ENCODE measurements around the gene ZBTB43.
"Not testable (repeated sequence)": the region's sequence is repeated elsewhere in the genome, so short reads cannot be mapped to it uniquely, and the experiment has no call there.

The ZBTB43 gene, protein sequence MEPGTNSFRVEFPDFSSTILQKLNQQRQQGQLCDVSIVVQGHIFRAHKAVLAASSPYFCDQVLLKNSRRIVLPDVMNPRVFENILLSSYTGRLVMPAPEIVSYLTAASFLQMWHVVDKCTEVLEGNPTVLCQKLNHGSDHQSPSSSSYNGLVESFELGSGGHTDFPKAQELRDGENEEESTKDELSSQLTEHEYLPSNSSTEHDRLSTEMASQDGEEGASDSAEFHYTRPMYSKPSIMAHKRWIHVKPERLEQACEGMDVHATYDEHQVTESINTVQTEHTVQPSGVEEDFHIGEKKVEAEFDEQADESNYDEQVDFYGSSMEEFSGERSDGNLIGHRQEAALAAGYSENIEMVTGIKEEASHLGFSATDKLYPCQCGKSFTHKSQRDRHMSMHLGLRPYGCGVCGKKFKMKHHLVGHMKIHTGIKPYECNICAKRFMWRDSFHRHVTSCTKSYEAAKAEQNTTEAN
- total RNA-seq, result 88.8 to 99.2 reads per million in 2 donors

DNA sequence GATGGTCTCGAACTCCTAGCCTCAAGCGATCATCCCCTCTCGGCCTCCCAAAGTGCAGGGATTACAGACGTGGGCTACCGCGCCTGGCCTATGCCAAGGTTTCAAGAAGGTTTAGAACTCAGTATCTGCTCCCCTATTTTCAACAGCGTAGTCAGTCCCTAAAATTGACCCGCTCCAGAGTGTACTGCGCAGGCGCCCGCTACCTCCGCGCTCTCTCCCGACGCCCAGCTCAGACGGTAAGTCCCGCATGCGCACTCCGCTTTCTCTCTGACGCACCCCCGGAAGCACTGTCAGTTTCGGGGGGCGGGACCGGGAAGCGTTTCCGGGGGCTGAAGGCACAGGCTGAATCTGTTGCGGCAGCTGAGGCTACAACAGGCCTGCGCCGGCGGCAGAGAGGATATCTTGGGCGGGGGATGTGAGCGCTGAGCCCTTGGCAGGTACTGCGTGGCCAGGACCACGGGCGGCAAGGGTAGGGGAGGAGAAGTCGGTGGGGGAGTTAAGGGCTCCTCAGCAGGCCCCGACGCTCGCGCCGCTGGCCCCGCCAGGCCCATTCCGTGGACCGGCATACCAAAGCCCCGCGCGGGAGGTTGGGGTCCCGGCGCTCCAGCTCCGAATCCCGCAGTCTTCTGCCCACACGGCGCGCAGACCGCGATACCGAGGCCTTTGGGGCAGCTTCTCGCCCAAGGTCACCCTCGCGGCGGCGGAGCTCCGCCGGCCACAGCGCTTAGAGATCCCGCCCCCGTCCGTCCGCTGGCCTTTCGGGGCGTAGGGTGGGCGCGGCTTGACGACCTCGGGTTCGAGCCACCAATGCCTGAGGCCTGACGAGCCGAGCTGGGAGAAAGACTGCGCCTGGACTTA lies at the start of gene ZBTB43:
ZBTB43 (plus strand) TSS at position 345 of the 858 bp plus-strand sequence. CDS start 27,470 bp downstream, outside the sequence.
- peak; percentile 98 for DNase-seq

DNA sequence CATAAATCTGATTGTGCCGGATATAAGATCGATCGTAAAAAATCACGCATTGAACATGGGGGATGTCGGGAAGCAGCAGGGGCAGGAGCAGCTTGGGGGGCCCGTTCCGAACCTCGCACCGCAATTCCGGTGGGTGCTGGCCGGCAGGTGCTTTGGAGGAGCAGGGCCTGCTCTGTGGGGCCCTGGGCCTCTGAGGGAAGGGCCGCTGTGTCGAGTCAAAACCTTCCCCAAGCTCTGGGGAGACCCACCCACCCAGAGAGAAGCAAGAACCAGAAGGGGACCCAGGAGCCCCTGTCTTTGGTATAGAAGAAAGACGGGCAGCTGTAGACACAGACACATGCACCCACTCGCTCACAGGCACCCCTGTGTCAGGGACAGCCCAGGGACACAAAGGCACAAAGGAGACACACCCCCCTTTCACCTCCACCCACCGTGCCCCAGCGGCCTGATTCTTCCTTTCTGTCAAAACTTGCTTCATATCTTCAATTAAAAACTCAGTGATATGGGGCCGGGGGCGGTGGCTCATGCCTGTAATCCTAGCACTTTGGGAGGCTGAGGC lies 49.4 kb upstream of the ZBTB43 start:
- DNase-seq, result no peak

DNA sequence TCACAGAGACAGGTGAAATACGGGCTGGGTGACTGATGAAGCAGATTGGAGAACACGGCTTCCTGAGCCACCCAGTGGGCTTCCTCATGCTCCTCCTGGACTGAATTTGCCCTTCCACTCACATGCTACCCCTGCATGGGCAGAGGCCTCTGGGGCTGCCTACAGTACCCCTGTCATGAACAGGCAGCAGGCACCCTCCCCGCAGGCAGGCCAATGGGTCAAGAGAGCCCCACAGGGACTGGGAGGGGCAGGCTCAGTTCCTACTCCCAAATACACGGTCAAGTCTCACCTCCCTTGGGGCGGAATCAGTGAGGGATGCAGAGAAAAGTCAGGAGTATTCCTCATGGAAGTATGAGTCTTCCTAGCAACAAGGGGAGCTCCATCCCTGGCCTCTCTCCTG lies 48.6 kb upstream of the ZBTB43 start:
- DNase-seq, result no peak

DNA sequence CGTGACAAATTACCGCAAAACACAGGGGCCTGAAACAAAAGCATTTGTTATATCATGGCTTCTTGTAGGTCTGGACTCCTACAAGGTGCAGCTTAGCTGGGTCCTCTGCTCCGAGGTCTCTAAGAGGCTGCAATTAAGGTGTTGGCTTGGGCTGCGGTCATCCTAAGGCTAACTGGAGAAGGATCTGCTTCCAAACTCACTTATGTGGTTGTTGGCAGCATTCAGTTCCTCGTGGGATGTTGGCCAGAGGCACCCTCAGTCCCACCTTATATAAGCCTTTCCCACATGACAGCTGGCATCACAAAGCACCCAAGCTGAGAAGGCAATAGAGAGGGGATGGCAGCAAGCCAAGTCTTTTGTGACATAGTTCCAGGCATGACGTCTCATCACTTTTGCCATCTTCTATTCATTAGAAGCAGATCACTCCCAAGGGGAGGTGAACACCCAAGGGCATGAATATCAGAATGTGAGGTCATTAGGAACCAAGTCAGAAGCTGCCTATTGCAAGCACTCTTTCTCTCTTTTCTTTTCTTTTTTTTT lies 47.9 kb upstream of the ZBTB43 start:
- no peak for DNase-seq

DNA sequence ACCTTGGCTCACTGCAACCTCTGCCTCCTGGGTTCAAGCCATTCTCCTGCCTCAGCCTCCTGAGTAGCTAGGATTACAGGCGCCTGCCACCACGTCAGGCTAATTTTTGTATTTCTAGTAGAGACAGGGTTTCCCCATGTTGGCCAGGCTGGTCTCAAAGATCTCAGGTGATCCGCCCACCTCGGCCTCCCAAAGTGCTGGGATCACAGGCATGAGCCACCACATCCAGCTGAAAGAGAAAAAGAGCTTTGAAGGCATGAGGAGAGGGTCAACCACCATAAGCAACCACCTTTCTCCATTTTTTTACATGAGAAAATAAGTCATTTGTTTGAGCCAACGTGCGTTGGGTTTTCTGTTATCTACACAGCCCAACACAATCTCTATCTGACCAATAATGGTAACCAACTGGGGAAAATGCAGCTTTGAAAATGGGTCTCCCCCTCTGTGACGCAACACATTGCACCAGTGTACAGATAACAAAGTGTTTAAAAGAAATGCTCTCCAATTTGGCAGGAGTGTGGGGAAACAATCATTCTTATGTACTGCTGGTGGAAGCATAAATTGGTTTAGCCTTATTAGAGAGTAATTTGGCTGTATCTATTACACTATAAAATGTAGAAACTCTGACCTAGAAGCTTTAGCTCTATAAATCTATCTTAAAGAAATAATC lies 45.8 kb upstream of the ZBTB43 start:
- DNase-seq, result no peak

DNA sequence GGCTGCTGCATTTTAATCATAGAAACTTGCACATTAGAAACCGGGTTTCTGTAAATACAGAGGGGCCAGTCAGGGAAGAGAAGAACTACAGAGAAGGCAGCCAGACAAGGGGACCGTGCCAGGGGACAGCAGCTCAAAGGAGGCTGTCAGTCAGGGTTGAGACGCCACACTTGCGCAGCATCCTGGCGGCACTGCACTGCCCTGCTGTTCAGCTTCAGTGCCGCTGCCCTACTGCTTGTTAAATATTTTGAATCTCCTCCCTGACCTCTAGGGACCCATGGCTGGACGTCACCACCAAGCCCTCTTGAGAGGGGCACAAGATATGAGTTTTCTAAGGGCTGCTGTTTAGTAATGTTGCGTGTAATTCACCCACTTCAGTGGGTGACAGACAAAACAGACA lies 43.6 kb upstream of the ZBTB43 start:
- no peak for DNase-seq

DNA sequence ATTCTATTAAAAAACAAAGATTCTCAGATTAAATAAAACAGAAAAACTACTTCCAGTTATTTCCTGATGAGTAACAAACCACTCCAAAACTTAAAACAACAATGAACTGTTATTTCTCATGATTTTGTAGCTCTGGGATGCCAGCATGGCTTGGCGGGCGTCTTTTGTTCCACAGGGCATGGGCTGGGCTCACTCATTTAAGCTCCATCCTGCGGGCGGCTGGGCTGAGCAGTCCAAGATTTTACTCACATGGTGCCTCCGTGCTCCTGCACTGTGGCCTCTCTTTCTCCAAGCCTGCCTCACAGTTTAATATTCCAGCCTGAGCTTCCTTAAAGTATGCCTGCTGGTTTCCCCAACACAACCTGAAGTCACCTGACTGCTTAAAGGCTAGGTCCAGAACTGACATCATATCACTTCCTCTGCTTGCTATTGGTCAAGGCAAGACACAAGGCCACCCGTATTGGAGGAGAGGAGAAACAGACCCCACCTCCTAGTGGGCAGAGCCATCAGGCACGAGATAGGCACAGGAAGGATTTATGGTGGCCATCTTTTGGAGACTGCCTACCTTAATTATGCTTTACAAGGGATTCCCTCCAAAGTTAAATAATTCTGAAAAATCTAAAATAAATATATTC lies 41.6 kb upstream of the ZBTB43 start:
- no peak for DNase-seq

DNA sequence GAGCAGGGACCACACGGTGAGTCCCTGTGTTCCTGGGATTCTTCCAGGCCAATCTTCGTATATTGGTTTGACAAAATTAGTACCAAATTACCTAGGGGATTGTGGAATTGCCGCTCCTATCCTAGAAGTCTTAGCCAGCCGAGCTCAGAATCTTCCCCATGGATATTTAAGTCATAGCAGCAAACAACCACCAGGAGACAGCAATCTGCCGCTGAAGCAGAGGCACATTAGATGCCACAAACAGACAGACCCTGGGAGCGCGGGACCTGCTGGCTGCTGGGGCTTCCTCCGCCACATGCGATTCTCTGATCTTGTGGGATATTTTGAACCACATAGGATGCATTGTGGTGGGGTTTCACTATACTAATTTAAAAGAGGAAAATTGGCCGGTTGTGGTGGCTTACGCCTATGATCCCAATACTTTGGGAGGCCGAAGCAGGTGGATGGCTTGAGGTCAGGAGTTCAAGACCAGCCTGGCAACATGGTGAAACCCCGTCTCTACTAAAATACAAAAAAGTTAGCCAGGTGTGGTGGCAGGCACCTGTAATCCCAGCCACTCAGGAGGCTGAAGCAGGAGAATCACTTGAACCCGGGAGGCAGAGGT lies 31.7 kb upstream of the ZBTB43 start:
- no peak for DNase-seq

DNA sequence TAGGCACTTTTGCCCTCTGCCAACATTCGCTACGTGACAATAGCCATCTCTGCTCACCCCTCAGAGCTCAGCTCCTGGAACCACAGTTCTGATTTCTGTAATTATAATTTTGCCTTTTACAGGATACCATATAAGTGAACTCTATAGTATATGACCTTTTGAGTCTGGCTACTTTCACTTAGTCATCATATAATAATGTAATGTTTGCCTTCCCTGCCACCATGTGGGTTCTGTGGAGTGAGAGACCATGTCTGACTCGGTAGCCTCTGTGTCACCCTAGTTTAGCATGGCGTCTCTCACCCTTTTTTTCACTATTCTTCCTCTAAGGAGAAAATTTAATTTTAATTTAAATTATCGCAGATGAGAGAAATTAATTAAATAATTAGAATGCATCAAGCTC lies 28.9 kb upstream of the ZBTB43 start:
- no peak for DNase-seq

DNA sequence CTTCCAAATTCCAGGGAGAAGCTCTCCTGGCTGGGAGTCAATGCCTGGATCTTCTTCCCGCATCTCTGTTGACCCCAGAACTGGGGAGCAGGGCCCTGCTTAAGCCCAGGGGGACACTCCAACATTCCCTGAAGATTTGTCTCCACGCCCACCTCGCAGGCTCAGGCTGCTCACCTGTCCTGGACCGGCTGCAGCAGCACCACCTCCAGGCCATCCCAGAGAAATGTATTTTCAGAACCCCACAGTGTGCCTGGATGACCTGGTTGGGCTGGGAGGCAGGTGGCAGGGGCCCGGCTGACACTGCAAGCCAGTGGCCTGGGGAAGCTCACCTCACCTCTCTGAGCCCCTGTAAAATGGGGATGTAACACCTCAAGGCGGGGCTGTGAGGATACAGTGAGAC lies 27.1 kb upstream of the ZBTB43 start:
- DNase-seq, result no peak

DNA sequence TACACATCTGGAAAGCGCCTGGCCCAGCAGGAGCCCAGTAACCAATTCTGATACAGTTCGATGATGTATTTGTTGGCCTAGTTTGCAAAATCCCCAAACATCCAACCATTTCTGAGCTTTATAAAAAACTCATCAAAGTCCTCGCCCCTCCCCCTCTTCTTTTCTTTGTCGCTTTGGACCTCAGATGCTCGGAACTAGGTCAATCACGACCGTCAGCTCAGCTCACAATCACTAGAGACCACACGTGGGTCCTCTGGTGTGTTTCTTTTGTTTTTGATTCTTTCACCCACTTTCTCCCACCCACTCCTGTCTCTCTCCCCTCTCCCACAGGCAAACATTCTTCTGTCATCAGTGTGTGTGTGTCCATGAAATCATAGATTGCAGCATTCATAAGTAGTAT lies 26.7 kb upstream of the ZBTB43 start:
- no peak for DNase-seq

DNA sequence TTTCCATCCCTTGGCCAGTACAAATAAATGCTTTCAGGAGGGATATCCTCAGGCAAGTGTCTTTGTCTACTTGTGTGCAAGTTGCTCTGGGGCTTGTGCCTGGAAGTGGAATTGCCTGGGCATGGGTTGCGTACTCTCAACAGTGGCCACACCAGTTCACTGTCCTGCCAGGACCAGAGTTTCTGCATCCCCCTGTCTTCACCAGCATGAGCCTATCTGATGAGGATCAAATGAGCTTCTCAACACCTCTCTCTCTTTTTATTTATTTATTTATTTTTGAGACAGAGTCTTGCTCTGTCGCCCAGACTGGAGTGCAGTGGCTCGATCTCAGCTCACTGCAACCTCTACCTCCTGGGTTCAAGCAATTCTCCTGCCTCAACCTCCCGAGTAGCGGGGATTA lies 26.1 kb upstream of the ZBTB43 start:
- not testable (repeated sequence) for DNase-seq

DNA sequence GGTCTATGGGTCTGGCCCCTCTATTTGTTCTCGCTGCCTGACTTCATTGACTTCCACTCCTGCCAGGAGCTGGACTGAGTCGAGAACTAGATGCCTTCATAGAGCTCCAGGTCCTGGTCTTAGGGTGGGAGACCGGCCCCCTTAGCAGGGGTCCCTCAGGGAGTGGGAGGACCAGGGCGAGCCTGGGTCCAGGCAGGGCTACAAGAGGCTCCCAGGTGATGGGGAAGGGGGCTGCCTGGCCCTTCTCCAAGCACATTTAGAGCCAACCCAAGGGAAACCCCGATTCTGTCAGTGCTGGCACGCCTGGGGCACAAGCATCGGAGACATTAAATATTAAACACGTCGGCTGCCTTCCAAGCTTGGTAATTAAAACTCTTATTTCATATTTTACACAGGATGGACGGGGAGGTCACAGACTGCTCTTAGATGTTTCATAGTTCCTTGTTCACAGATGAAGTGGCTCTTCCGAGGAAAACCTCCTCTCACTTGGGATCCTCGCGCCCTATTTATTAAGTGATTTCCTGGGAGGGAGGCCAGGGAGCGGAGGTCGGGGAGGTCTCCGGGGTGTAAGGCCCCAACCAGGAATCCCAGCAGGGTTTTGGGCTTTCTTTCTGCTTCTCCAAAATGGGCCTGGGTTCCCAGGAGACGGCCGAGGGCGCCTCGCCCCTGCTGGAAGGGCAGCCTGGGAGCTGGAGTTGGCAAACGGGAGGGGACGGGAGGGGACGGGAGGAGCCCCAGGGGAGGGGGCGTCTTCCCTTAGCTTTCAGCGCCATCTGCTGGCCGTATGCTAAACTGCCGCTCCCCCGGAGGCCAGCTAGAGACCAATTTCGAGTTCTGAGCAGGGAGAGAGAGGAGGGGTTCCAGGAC lies 23.4 kb upstream of the ZBTB43 start:
- DNase-seq, result peak; percentile 87

DNA sequence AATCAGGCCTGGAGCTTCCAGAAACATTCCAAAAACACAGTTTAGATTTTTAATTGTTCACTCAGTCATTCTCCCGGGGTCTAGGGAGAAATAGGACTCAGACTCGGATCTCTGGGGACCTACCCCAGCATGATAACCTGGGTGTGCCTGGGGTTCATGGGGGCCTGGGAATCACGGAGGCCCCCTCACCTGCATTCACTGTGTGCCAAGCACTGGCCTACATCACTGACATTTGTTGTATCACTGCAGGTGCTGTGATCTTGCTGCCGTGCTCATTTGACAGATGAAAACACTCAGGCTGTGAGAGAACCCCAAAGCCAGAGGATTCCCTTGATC lies 22.8 kb upstream of the ZBTB43 start:
- DNase-seq, result no peak

DNA sequence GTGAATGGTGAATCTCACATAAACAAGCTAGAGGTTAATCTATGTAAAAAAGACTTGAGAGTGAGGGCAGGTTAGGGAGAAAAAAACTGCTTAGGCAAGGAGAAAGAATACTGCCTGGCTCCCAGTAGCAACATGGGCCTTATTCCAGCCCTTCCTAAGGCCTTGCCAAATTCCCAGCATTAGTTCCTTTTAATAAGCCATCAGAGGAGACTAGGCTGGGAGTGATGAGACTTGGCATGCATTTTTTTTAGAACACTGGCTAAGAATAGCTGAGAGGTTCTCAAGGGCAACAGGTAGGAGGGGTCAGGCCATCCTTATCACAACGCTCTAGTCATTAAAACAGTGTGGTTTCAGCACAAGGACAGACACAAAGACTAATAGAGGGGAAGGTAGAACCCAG lies 20.9 kb upstream of the ZBTB43 start:
- no peak for DNase-seq

DNA sequence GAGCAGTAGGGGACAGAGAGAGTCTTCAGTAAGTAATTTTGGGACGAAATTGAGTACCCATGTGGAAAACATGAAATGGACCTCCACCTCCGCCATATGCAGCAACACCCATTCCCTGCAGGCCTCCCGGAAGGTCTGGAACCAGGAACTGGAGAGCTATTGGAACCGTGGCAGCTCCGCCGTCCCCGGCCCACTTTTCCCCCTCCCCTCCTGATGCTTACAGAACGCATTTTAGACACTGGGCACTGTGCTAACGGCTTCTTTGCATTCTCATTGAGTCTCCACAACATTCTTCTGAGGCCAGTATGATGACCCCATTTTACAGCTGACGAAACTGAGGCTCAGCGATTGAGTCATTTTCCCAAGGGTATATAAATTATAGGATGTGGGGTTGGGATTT lies 20.4 kb upstream of the ZBTB43 start:
- no peak for DNase-seq

DNA sequence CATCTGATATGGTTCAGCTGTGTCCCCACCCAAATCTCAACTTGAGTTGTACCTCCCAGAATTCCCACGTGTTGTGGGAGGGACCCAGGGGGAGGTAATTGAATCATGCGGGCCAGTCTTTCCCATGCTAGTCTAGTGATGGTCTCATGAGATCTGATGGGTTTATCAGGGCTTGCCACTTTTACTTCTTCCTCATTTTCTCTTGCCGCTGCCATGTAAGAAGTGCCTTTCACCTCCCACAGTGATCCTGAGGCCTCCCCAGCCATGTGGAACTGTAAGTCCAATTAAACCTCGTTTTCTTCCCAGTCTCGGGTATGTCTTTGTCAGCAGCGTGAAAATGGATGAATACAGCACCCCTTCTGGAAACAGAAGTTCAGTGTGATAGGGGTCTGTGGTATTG lies 20.0 kb upstream of the ZBTB43 start:
- DNase-seq, result not testable (repeated sequence)

DNA sequence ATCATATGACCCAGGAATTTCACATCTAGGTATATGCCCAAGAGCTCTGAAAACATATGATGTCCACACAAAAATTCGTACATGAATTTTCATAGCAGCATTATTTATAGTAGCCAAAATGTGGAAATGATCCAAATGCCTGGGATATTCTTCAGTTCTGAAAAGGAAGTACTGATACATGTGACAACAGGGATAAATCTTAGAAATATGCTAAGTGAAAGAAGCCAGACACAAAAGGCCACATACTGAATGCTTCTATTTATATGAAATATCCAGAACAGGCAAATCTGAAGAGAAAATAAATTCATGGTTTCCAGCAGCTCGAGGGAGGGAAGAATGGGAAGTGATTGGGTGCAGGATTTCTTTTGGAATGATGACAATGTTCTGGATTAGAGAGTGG lies 16.8 kb upstream of the ZBTB43 start:
- no peak for DNase-seq

DNA sequence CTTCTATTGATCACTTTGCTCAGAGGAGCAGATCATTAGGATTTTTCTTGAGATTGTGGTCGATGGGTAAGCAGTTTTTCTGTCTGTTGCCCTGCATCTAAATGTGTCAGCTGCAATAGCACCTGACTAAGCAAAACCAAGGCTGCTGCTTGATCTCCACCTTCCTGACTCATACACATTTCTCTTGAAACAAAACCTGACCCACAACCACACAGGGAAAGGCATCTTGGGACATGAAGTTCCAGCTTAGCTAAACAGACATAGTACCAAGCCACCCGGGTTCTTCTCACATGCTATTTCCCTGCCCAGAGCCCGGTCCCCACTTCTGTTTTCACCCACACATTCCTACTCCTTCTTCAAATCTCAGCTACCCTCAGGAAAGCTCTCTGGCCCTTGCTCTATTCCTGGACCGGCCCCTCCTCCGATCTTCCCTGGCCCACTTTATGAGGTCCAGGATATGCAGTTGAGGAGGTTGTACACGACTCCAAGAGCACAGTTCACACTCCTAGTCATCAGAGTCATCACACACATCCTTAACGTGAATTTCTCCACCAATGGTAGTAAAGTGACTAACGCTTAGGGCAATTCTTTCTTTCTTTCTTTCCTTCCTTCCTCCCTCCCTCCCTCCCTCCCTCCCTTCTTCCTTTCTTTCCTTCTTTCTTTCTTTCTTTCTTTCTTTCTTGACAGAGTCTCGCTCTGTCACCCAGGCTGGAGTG lies 16.0 kb upstream of the ZBTB43 start:
- DNase-seq, result no peak

DNA sequence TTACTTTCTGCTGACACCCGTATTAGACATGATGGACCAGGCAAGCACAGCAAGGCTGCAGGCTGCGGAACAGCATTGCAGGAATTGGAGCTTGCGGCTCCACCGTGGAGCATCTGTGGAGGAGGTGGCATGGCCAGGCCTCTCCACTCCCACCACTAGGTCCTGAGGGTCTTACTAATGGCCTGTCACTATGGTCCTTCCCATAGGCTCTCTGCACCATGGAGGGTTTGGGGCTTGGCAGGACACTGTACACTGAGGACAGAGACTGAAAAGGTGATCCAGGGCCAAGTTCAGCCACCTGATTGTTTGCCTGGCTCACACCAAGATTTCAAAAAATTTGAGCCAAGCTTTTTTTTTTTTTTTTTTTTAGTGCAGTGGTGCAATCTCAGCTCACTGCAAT lies 14.3 kb upstream of the ZBTB43 start:
- no peak for DNase-seq
